Forelimb muscle (tissue), 1 donor: ENCODE data around the gene PAQR7. TPM values are rescaled to one million over a fixed set of nuclear protein-coding genes. Genes with fewer than 3 reads are reported as not detected.
"Not testable (repeated sequence)": the region's sequence is repeated elsewhere in the genome, so short reads cannot be mapped to it uniquely, and the experiment has no call there.

ENCODE experiments used
- DNase-seq: peaks from one replicate; pipeline ENCODE4 v3.0.0-alpha.2; 2013; ENCODE audit warnings: low read depth
- polyA plus RNA-seq: library from polyadenylated mRNA; unstranded; fragments of 120-200 nt; gene quantifications from one replicate; pipeline ENCODE4 v1.2.1, GENCODE V29; 2013; ENCODE audit not compliant: insufficient read length

The PAQR7 gene
- polyA plus RNA-seq, 1 donor: 7.2 TPM

DNA sequence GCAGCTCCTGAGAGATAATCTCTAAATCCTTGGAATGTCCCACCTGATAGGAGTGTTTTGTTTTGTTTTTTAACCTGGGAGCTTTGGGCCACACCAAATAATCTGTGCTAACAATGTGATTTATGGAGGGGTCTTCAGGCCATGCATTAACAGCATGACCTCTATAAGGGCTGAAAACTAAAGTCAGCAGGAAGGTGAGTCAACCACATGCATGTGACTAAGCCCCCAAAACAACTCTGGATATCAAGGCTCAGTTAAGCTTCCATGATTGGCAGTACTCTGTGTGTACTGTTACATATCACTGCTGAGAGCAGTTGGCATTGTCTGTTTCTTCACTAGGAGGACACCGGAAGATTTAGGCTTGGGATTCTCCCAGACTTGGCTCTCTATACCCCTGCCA, 27.0 kb downstream of the PAQR7 start:
- DNase-seq: no peak

DNA sequence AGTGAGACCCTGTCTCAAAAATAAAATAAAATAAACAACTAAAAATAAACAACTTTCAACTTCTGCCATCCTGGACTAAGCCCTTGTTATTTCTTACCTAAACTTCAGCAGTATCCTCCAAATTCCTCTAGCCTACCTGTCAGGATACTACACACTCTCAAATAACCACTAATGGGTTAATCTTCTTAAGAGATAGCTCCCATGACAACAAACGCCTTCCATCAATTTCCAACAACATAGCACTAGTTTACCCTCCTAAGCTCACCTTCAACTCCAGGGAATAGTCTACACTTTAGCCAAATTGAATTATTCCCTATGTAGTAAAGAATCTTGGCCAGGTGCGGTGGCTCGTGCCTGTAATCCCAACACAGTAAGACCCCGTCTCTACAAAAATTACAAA, 27.6 kb downstream of the PAQR7 start:
- DNase-seq: no peak

GRCh38 chr1:25845664-25846063, 29.8 kb downstream of the PAQR7 start:
- no peak for DNase-seq

GRCh38 chr1:25844536-25845337, 30.8 kb downstream of the PAQR7 start:
- DNase-seq: no peak

DNA sequence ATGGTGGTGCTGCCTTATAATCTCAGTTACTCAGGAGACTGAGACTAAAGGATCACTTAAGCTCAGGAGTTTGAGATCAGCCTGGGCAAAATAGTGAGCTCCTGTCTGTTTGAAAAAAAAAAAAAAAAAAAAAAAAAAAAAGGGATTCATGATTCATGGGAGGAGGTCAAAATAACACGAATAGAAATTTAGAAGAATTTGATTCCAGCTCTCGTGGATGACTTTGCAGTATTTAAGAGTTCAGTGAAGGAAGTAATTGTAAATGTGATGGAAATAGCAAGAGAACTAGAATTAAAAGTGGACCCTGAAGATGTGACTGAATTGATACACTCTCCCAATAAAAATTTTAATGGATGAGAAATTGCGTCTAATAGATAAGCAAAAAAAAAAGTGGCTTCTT, 32.0 kb downstream of the PAQR7 start:
- no peak for DNase-seq

GRCh38 chr1:25839808-25840207, 35.7 kb downstream of the PAQR7 start:
- not testable (repeated sequence) for DNase-seq

- DNase-seq: no peak
Observed at GRCh38 chr1:25837262-25837875, 38.1 kb downstream of the PAQR7 start.

DNA sequence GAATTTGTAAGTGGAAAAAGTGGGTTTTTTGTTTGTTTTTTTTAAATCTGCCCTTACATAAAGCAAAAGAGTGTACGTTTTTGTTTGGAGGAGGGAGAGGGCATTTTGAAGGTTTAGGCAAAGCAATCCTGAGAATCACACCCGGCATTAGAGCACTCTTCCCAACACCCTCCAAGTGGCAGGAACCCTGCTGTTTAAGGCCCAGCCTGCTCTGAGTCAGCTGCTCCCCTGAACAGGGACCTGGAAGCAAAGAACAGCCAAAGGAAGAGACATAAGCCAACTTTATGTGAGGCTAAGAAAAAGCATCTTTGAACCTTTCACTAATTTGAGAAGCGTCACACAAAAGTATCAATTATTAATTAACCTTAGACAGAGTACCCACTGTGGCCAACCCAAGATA, 38.8 kb downstream of the PAQR7 start:
- DNase-seq: no peak

DNA sequence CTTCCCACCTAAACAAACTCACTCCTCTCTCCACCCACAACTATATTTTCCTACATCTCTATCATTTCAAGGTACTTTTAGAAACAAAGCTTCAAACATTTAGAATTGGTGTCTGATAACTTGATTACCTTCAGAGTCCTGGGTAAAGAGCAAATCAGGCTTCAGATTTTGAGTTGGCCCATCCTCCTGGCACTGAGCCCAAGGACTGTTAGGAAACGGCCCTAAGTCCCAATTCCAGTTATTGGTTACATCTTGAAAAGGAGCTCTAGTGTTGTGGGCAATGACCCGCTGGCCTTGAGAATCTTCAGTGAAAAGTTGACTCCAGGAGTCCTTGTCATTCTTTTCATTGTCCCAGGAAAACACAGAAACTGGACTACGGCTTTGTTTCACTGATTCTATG, 40.6 kb downstream of the PAQR7 start:
- no peak for DNase-seq

DNA sequence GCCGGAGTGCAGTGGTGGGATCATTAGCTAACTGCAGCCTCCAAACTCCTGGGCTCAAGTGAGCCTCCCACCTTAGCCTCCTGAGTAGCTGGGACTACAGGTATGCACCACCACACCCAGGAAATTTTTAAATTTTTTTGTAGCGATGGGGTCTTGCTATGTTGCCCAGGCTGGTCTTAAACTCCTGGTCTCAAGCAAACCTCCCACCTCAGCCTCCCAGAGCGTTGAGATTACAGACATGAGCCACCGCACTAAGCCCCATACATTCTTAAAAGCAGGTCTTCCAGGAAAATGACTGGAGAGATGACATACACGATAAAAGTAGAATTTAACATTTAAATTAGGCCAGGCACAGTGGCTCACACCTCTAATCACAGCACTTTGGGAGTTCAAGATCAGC, 42.4 kb downstream of the PAQR7 start:
- DNase-seq: no peak

DNA sequence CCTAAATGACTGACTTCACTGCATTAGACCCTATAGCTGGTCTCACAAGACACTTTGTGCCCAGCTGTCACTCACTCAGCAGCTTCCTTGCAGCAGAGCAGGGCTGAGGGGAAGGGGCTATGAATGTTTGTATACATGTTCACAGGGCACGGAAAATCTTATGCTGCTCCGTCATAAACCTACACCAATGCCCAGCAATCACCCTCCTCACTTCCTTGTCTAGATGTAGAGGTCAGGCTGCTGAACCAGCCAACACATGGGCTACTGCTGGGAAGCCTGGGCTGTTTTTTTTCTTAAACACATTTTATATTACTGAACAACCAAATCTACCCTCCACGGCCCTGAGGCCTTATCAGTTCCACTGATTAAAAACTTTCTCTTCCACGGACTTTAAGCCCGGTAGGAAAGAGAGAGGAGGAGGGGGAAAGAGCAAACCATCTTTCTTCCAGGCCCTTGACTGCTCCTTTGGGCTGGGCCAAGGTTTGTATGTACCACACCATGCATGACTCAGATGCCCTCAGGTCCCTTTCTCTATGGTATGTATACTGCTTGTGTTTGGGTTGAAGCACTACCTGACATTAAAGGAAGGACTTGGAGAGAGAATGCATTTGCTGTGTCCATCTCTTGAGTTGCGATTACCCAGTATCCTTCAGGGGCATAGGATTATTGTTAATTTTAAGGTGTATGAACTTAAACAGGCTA, 43.0 kb downstream of the PAQR7 start:
- no peak for DNase-seq

- DNase-seq: no peak
Observed at GRCh38 chr1:25831569-25832196, 43.8 kb downstream of the PAQR7 start.

- no peak for DNase-seq
Observed at GRCh38 chr1:25829046-25829445, 46.5 kb downstream of the PAQR7 start.

- DNase-seq: no peak
Observed at GRCh38 chr1:25828491-25828890, 47.0 kb downstream of the PAQR7 start.

GRCh38 chr1:25826571-25826970, 48.9 kb downstream of the PAQR7 start:
- no peak for DNase-seq

GRCh38 chr1:25825605-25826004, 49.9 kb downstream of the PAQR7 start:
- no peak for DNase-seq

DNA sequence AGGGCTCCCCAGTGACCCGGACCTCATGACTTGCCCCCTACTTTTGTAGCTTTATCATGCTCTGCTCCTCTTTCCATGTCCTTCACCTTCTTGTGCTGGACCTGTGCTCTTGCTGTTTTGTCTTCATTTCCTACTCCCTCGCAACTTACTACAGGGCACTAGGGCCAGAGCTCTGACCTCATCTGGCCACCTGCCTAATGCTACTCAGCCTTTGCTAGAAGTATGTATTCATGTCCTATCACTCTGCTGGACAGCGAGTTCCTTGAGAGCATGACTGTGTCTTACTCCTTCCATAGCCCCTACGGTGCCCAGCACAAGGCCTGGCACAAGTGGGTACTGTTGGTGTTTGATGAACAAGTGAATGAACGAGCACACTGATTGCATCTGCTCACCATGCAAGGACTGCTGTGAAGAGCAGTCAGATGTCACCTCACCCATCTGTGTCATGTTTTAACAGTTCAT, 53.8 kb downstream of the PAQR7 start:
- no peak for DNase-seq

- no peak for DNase-seq
Observed at GRCh38 chr1:25821112-25821476, 54.4 kb downstream of the PAQR7 start.

- DNase-seq: no peak
Observed at GRCh38 chr1:25820247-25821111, 55.0 kb downstream of the PAQR7 start.

GRCh38 chr1:25819491-25820246, 55.8 kb downstream of the PAQR7 start, which contains the start of gene MTFR1L:
TSS of gene MTFR1L (plus strand) at chr1:25819954. CDS start at chr1:25823105, 3,151 bp downstream.
- DNase-seq: no peak
